ENCODE measurements around the gene LRBA. TPM values are rescaled to one million over a fixed set of nuclear protein-coding genes. Genes with fewer than 3 reads are reported as not detected.

The LRBA gene
- polyA plus RNA-seq, 1 of the 3 experiments (the other 2 are of a cell fraction): 11.4 TPM

DNA sequence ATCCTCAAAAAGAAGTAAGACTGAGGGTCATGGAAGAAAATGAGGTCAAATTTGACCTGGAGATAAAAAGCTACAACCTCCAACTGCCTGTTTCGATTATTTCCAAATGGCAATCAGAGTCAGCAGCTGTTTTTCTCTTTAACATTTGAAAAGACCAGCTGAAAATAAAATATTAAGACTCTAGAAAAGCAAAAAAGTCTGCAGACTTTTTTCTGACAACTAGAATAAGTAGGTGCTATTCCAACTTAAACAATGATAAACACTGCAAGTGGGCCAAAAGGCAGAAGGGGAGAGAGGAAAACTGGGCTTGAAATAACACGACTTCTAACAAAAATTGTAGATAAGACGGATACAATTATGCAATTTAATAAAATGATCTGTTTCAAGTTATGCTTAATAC, 110.4 kb downstream of the LRBA start:
- H3K4me3 ChIP-seq (ENCODE audit: low read depth in 2 of 2, low read length in 1 of 2): no peak overlapping the region
- no peaks in the 10 kb centered on the region for H3K9me3 ChIP-seq
- H3K27ac ChIP-seq (ENCODE audit: low read depth in 2 of 2, low read length in 1 of 2): no peak overlapping the region
- H3K9ac ChIP-seq: no peak overlapping the region
- H3K4me1 ChIP-seq (ENCODE audit: control insufficient read depth in 1 of 2, insufficient read depth in 2 of 2, low read depth in 1 of 2, low read length in 1 of 2): no peaks in the 10 kb centered on the region
- peaks cover 20 to 21% of the 10 kb centered on the region in 2 experiments for H3K36me3 ChIP-seq (replicated peaks in 1 of 2; ENCODE audit: control insufficient read depth in 1 of 2, insufficient read depth in 2 of 2, low read length in 1 of 2)
- ChIA-PET POLR2A (no interaction called here), CTCF (no interaction called here)
- WGBS (ENCODE audit: low lambda C conversion rate): 87% methylated on average over 3 of the region's 3 CpGs
- TF ChIP-seq EZH2phosphoT487 (IDR thresholded peaks at IDR 0.05; ENCODE audit: borderline replicate concordance, low read depth) (no peak), YY1 (IDR thresholded peaks at IDR 0.05; ENCODE audit: low read depth) (no peak), ELF1 (IDR thresholded peaks at IDR 0.05) (no peak), FOXJ3 (CRISPR knock-in tag; IDR thresholded peaks at IDR 0.05) (no peak), NFIC (IDR thresholded peaks at IDR 0.05; ENCODE audit: borderline replicate concordance) (no peak), GABPA (IDR thresholded peaks at IDR 0.05; ENCODE audit: low read depth) (no peak), JUND (IDR thresholded peaks at IDR 0.05) (no peak), ZBTB33 (IDR thresholded peaks at IDR 0.05; ENCODE audit: borderline replicate concordance, low read depth) (no peak), GATA2 (CRISPR knock-in tag; IDR thresholded peaks at IDR 0.05) (no peak), SIN3A (IDR thresholded peaks at IDR 0.05; ENCODE audit: borderline replicate concordance, low read depth, low read length) (no peak), TAF1 (IDR thresholded peaks at IDR 0.05; ENCODE audit: borderline replicate concordance, low read depth, low read length) (no peak), USF1 (IDR thresholded peaks at IDR 0.05; ENCODE audit: borderline replicate concordance, low read depth) (no peak), MEF2A (IDR thresholded peaks at IDR 0.05; ENCODE audit: borderline replicate concordance, low read depth) (no peak), RCOR1 (IDR thresholded peaks at IDR 0.05; ENCODE audit: low read length) (no peak), MXI1 (IDR thresholded peaks at IDR 0.05; ENCODE audit: low read depth, low read length) (no peak), MAX (IDR thresholded peaks at IDR 0.05; ENCODE audit: low read depth) (no peak), RAD21 (IDR thresholded peaks at IDR 0.05; ENCODE audit: low read length) (no peak), RXRA (IDR thresholded peaks at IDR 0.05; ENCODE audit: borderline replicate concordance, low read depth) (no peak)
- TF ChIP-seq, protein P1, sequence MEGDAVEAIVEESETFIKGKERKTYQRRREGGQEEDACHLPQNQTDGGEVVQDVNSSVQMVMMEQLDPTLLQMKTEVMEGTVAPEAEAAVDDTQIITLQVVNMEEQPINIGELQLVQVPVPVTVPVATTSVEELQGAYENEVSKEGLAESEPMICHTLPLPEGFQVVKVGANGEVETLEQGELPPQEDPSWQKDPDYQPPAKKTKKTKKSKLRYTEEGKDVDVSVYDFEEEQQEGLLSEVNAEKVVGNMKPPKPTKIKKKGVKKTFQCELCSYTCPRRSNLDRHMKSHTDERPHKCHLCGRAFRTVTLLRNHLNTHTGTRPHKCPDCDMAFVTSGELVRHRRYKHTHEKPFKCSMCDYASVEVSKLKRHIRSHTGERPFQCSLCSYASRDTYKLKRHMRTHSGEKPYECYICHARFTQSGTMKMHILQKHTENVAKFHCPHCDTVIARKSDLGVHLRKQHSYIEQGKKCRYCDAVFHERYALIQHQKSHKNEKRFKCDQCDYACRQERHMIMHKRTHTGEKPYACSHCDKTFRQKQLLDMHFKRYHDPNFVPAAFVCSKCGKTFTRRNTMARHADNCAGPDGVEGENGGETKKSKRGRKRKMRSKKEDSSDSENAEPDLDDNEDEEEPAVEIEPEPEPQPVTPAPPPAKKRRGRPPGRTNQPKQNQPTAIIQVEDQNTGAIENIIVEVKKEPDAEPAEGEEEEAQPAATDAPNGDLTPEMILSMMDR (IDR thresholded peaks at IDR 0.05): no peak
- TF ChIP-seq, protein P2, sequence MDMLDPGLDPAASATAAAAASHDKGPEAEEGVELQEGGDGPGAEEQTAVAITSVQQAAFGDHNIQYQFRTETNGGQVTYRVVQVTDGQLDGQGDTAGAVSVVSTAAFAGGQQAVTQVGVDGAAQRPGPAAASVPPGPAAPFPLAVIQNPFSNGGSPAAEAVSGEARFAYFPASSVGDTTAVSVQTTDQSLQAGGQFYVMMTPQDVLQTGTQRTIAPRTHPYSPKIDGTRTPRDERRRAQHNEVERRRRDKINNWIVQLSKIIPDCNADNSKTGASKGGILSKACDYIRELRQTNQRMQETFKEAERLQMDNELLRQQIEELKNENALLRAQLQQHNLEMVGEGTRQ (IDR thresholded peaks at IDR 0.05; ENCODE audit: borderline replicate concordance, low read depth, low read length): no peak
- H3K9me2 ChIP-seq: no peaks in the 10 kb centered on the region
- no peaks in the 10 kb centered on the region for H3F3A ChIP-seq (replicated peaks; ENCODE audit: insufficient read depth)
- H3K79me2 ChIP-seq (ENCODE audit: insufficient read depth): no peaks in the 10 kb centered on the region
- H4K20me1 ChIP-seq (ENCODE audit: insufficient read depth): no peaks in the 10 kb centered on the region
- no peaks in the 10 kb centered on the region for H3K27me3 ChIP-seq (ENCODE audit: insufficient read depth)
- no peak overlapping the region for H2AFZ ChIP-seq (ENCODE audit: low read depth)
- H3K4me2 ChIP-seq: no peak overlapping the region
- DNase-seq: no peak

Data from SK-N-SH (cell line).